NCI-H1694 (cell line): ENCODE data around the gene MYCBP2.
"Not testable (repeated sequence)": the region's sequence is repeated elsewhere in the genome, so short reads cannot be mapped to it uniquely, and the experiment has no call there.

Source experiments
- DNase-seq: peaks from one replicate; lab custom pipeline; 2025; lab: John Stamatoyannopoulos, UW

MYCBP2 gene

GRCh38 chr13:77326905-77327604 lies at the start of gene MYCBP2:
MYCBP2 (minus strand) TSS chr13:77327094; CDS start chr13:77326775, 319 bp downstream.
- peak; percentile 96 for DNase-seq

- DNase-seq: no peak
These were observed 48.7 kb upstream of the MYCBP2 start for GRCh38 chr13:77375560-77376108.

GRCh38 chr13:77374786-77375185 lies 47.9 kb upstream of the MYCBP2 start:
- no peak for DNase-seq

- no peak for DNase-seq
These were observed 47.4 kb upstream of the MYCBP2 start for GRCh38 chr13:77374339-77374738.

GRCh38 chr13:77373502-77373901 lies 46.6 kb upstream of the MYCBP2 start:
- no peak for DNase-seq

GRCh38 chr13:77372275-77372674 lies 45.4 kb upstream of the MYCBP2 start:
- no peak for DNase-seq

GRCh38 chr13:77370888-77371287 lies 44.0 kb upstream of the MYCBP2 start:
- DNase-seq: no peak

GRCh38 chr13:77362166-77362565 lies 35.3 kb upstream of the MYCBP2 start:
- DNase-seq: no peak

- no peak for DNase-seq
These were observed 33.3 kb upstream of the MYCBP2 start for GRCh38 chr13:77360032-77360685.

- DNase-seq: no peak
These were observed 32.3 kb upstream of the MYCBP2 start for GRCh38 chr13:77359171-77359570.

GRCh38 chr13:77358001-77358400 lies 31.1 kb upstream of the MYCBP2 start:
- DNase-seq: no peak

- no peak for DNase-seq
These were observed 29.3 kb upstream of the MYCBP2 start for GRCh38 chr13:77356155-77356554.

GRCh38 chr13:77353995-77354394 lies 27.1 kb upstream of the MYCBP2 start:
- DNase-seq: no peak

- DNase-seq: no peak
These were observed 24.4 kb upstream of the MYCBP2 start for GRCh38 chr13:77351315-77351714.

GRCh38 chr13:77350811-77351210 lies 23.9 kb upstream of the MYCBP2 start:
- no peak for DNase-seq

- no peak for DNase-seq
These were observed 22.5 kb upstream of the MYCBP2 start for GRCh38 chr13:77349365-77349764.

- not testable (repeated sequence) for DNase-seq
These were observed 20.5 kb upstream of the MYCBP2 start for GRCh38 chr13:77347351-77347750.

GRCh38 chr13:77345150-77345780 lies 18.4 kb upstream of the MYCBP2 start:
- no peak for DNase-seq

- DNase-seq: no peak
These were observed 16.9 kb upstream of the MYCBP2 start for GRCh38 chr13:77343841-77344240.

- DNase-seq: no peak
These were observed 12.5 kb upstream of the MYCBP2 start for GRCh38 chr13:77339408-77339807.

GRCh38 chr13:77338961-77339401 lies 12.1 kb upstream of the MYCBP2 start:
- DNase-seq: peak; percentile 50

- DNase-seq: no peak
These were observed 11.4 kb upstream of the MYCBP2 start for GRCh38 chr13:77338329-77338728.

GRCh38 chr13:77337159-77337558 lies 10.3 kb upstream of the MYCBP2 start:
- no peak for DNase-seq
